Stimulated activated CD4-positive, alpha-beta T cell treated with anti-CD3 and anti-CD28 coated beads, Interleukin-1b, Interleukin-23, amount 100 ng/mL, for 1 hour (primary cell): ENCODE measurements around the gene MPC2.
"Not testable (repeated sequence)": the region's sequence is repeated elsewhere in the genome, so short reads cannot be mapped to it uniquely, and the experiment has no call there.

ENCODE experiments used
- DNase-seq, 2 donors: peaks; one replicate each; pipeline ENCODE4 v3.0.0-alpha.2; 2020; ENCODE audit warnings: low read depth in 2 of 2

The MPC2 gene

DNA sequence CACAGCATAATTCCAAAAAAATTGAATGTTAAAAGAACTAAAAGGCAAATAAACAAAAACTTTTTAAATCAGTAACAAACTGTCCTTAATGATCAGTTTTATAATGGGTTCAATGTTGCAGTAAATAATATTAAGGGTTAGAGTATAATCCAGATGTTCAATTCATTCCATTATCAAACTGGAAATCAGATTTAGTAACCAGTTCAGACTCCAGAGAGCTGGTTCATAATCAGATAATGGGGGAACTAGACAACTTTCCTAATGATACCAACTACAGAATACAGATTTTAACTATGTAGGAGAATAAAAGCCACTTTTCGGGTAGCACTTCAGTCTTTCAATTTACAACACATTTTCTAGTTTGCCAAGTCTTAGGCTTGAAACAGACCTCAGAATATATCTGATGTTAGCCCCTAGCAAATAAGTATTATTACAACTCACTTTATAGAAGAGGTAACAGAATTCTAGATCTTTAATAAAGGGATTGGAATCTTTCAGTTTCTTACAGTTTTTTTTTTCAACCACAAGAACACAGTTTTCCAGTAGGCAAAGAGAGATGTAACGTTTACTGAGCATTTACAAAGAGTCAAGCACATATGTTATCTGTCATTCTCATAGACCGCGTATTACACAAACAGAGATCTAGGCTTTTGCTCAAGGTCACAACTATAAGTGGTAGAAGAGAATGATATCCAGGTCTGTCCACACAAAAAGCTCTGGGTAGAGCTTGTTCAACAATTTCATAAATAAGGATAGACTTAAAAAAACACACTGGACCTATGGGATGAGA is 2.3 kb downstream of the MPC2 start:
- DNase-seq: no peak

DNA sequence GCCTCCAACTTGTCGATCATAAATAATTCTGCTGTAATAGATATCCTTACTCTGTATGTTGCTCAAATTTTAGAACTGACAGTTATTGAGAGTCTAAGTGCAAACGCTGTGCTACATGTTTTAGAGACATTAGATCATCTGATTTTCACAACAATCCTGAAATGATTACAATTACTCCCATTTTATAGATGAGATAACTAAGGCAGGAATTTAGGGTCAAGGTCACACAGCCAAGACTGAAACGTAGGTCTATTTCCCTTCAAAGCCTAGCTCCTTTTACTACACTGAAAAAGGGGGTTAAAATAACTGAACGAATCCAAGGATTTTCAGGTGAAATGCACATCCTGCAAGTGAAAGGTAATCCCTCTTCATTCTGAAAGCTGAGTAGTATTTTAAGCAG is 3.1 kb downstream of the MPC2 start:
- no peak for DNase-seq

- DNase-seq: no peak
Observed at GRCh38 chr1:167929725-167930124, 7.1 kb downstream of the MPC2 start.

DNA sequence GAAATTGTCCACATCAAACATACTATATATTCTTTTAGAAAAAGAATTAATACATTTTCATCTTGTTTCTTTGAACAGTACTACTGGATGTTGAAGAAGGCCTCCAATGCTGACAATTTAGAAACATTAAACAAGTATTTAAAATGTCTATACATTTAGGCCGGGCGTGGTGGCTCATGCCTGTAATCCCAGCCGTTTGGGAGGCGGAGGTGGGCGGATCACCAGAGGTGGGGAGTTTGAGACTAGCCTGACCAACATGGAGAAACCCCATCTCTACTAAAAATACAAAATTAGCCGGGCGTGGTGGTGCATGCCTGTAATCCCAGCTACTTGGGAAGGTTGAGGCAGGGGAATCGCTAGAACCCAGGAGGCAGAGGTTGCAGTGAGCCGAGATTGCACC is 8.0 kb downstream of the MPC2 start:
- DNase-seq: not testable (repeated sequence)

DNA sequence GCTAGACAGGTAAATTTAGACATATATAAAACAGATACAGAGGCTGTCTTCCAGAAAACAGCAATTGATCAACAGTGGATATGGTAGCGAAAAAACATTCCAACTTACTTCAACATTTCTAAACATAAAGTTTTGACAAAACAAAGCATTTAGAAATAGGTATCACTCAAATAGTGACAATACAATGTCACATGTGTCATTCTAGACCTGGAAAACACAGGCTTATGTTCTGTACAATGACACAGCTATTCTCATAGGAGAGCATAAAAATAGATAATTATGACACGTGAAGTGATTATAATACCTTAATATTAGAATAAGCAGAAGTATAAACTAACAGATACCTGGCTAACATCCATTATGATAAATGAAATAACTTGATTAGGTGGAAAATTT is 8.4 kb downstream of the MPC2 start:
- no peak for DNase-seq

DNA sequence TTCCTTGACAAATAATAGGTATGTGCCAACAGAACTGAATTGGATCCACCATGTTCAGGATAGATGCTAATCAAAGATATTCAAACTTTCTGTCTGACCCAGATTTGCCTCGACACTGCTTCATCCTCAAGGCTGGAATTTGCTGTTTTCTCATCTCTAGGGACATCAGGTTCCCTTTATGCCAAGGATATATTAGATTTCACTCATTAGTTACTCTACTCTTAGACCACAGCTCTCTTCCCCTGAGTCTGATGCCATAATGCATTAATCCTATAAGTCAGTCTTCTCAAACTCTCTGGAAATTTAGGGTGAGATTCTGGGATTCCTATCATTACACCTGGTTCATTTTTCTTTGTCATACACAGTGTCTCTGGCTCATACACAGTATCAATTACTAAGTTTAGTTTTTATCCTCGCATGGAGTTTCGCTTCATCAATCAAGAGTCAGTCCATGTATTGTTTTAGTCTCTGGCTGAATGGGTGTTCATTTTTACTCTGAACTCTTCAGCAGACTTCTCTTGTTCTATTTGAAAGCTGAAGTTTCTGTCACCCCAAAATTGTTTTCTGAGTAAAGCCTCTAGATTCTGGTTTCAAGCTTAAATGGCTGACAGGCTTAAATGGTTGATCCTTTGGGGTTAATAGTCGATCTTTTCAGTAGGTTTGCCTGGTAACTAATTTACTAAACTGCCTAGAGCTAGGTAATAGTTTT is 9.7 kb downstream of the MPC2 start:
- DNase-seq: no peak

DNA sequence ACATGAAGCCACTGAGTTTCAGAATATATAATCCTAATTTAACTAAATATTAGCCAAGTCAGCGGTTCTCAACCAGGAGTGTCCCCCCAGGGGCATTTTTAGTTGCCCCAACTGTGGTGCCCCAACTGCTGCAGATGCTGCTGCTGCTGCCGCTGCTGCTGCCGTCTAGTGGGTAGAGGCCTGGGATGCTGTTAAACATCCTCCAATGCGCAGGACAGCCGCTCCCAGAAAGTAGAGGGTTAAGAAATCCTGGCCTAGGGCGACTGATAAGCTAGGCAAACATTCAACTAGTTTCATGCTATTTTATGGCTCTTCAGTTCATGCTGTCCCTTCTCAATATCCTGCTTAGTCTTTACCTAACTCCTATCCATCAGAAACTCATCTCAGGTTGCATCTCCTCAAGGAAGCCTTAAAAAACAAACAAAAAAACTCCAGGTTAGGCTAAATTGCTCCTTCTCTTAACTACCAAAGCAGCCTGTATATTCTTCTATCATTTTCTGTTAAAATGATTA is 10.3 kb downstream of the MPC2 start:
- no peak for DNase-seq

- DNase-seq: no peak
Observed at GRCh38 chr1:167924543-167925231, 12.2 kb downstream of the MPC2 start.

GRCh38 chr1:167924102-167924501 is 12.8 kb downstream of the MPC2 start:
- no peak for DNase-seq

DNA sequence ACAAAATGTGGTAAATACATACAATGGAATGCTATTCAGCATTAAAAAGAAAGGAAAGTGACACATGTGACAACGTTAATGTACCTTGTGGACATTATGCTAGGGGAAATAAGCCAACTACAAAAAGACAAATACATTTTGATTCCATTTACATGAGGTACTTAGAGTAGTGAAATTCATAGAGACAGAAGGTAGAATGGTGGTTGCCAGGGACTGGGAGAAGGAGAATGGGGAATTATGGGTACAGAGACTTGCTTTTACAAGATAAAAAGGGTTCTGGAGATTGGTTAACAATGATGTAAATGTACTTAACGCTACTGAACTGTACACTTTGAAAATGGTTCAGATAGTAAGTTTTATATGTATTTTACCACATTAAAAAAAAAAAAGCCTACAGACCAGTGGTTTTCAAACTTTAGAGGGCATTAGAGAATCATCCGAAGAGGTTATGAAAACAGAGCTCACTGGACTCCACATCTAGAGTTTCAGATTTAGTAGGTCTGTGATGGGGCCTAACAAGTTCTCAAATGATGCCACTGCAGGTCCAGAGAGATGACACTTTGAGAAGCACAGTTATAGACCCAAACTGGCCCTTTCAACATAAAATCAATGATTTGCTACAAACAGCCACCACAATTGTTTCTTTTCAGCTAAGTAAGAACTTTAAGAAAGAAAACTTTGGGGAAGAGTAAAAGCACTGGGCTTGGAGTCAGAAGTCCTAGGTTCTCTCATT is 13.4 kb downstream of the MPC2 start:
- no peak for DNase-seq

GRCh38 chr1:167922611-167923074 is 14.2 kb downstream of the MPC2 start:
- no peak for DNase-seq

DNA sequence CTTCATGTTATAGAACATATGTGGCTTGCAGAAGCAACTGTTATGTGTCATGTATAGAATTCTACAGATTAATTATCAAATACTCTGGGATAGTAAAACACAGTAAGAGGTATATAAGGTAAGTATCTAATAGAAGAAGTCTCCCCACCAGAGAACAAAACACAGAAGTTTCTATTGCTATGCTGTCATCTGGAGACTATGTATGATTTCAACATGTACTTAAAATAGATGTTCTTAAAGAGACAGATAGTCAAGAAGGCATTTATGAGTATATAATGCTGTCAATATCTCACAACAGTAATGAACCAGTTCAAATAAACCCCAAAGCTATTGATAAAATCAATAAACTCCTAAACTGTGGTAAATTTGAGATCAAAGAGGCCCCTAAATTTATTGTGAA is 14.8 kb downstream of the MPC2 start:
- DNase-seq: no peak

DNA sequence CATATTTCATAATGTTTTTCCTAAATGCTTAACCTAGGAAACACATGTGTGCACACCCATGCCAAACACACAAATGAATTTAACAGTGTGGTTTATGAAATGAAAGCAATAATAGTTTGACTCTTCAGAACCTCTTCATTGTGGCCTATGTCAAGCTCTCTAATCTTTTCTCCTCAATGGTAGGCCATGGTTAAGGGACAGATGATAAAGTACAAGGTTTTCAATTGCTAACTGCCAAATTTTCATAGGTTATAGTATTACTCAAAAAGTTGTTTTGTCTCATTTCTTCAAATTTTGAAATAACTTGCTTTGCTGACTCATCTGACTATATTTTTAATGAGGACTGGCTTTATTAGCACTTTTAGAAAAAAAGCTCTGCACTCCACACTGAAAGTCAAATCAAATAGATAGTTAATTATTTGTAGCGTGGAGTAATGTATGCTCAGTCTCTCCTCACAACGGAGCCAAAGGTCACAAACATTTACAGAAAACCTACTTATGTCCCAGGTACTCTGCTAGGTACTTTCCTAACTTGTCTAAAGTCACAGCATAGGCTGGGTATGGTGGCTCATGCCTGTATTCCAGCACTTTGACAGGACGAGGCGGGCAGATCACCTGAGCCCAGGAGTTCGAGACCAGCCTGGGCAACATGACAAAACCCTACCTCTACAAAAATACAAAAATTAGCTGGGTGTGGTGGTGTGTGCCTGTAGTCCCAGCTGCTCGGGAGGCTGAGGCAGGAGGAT is 19.9 kb downstream of the MPC2 start:
- DNase-seq: no peak

DNA sequence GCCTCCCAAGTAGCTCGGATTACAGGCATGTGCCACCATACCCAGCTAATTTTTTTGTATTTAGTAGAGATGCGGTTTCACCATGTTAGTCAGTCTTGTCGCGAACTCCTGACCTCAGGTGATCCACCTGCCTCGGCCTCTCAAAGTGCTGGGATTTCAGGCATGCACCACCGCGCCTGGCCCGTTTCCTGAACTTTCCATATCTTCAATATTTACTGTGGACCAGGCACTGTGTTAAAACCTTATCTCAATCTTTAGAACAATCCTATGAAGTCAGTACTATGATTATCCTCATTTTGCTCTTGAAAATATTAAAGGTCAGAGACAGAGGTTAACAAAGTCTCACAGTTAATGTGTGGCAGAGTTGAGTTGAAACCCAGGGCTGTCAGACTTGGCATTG is 21.3 kb downstream of the MPC2 start:
- DNase-seq: no peak

- DNase-seq: no peak
Observed at GRCh38 chr1:167913895-167914496, 22.9 kb downstream of the MPC2 start, which contains the start of gene ADCY10. TSS of gene ADCY10 (minus strand) at chr1:167914134. CDS start at chr1:167905140, 8,994 bp downstream.

DNA sequence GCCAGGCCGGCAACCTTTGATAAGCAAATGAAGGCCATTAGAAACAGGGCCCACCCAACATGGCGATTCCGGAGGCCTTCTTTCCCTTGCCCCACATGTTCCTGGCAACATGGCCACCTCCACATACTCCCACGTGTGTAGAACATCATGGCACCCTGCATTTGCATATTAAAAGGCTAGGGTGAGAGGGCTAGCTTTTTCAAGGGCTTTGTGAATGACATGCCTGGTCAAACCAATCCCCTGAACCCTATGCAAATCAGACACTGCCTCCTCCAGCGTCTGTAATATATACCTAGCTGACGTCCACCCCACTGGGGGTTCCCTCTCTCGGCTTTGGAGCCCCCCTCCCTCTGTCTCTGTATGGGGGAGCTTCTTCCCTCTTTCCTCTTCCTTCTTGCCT is 24.6 kb downstream of the MPC2 start:
- DNase-seq: no peak

- no peak for DNase-seq
Observed at GRCh38 chr1:167911413-167911812, 25.5 kb downstream of the MPC2 start.

DNA sequence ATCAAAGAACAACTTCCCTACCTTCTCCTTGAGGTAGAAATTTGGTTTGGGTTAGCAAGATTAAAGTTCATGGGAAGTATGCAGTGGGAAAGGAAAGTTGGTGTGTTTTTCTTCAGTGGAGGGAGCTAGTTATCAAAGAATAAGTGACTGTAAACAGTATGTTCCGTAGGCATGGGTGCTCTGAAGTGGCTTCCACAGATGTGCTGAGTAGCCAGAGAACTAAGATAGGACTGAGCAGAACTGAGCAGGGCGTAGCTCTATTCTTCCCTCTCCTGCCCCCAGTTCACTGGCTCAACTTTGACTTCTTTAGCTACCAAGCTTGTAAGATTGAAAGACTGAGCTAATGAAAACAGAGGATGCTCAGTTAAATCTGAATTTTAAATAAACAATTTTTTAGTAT is 26.3 kb downstream of the MPC2 start:
- no peak for DNase-seq

DNA sequence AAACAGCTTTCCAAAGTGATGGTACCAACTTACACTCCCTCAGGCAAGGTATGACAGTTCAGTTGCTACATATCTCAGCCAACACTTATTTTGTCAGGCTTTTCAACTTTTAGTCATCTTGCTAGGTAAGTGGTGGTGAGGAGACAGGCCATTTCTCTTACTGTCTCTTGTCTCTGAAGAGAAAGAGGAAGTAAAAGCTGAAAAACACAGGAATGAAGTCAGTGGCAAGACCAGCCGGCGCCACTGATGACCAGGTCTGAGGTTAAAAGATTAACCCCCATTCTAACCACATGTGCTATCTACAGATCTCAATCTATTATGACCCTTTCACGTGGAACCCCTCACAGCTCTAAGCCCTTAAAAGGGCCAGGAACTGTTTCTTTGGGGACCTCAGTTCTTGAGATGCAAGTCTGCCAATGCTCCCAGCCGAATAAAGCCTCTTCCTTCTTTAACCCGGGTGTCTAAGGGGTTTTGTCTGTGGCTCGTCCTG is 27.1 kb downstream of the MPC2 start:
- no peak for DNase-seq

DNA sequence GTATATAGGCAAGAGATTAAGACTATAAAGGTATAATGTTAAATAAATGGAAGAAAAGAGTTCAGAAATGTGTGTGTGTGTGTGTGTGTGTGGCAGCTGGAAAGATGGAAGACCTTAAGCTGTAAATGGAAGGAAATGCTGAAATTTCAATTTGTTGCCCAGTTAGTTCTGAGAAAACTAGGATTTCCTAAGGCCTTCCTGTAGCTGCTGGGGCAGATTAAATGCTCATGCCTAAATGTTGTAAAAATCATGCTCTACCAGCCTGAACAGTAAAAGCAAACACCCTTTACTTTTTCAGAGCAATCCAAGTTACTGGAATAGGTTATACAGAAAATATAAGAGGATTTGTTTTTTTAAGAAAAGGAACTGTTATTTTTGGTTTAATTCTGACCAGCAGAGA is 31.2 kb downstream of the MPC2 start:
- DNase-seq: no peak
